Hippocampal formation (tissue), 2 donors: ENCODE data around the gene P3H4.
A peak's percentile ranks its signal among the peaks of the same experiment; 100 is the strongest.

Experiments used
- DNase-seq, 2 donors: peaks; one replicate each; lab custom pipeline; 2025; lab: John Stamatoyannopoulos, UW

Gene P3H4

DNA sequence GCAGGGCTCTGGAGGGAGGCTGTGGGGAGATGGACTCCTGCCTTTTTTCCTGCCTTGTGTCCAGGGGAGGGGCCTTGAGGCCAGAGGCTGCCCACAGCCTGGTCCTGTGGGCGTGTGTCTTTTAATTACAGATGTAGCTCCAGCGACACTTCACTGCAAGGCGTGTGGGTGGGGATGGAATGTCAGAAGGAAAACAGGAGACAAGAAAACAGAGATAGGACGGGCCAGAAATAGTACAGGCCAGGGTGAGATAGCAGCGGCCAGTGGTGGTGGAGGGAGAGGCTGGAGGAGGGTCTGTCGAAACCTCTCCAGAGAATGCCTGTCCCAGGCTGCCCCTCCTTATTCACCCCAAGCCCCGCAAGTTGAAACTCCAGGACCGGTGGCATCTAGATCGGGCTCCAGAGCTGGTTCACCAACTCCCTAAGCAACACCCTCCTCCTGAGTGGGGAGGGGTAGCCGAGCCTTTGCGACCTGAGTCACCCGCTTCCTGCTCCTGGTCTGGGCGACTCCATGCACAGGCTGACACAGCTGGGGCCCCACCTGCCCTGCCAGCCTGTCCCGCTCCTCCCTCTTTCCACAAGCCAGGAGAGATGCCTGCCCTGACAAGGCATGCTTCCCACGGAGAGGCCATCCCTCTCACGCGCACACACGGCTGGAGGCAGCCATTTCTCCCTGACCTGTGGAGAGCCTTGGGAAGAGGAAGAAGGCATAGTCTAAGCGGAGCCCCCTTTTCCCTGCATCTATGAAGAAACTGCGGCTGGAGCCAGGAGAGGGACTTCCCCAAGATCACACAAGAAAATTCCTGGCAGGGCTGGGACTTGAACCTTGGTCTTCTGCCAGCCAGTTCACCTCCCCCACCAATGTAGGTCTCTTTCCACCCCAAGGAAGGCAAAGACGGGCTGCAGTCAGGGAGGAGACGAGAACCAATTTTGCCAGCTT, 18.6 kb downstream of the P3H4 start:
- no peak for DNase-seq

DNA sequence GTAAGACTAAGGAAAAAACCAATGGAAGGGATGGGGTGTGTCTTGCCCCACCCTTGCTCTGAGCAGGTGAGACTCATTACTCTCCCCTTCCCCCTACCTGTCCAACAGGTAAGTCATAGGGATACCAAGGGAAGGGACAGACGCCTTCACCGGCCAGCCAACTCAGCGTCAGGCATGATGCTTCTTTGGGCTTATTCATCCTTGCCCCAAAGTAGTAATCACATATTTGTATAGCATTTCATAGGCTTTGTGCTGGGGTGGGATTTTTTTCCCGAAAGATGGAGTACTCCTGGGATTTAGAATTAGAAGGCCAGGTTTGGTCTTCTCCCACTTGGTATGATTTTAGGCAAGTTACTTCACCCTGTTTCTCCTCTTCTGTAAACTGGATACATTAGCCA, 24.7 kb downstream of the P3H4 start:
- no peak for DNase-seq

DNA sequence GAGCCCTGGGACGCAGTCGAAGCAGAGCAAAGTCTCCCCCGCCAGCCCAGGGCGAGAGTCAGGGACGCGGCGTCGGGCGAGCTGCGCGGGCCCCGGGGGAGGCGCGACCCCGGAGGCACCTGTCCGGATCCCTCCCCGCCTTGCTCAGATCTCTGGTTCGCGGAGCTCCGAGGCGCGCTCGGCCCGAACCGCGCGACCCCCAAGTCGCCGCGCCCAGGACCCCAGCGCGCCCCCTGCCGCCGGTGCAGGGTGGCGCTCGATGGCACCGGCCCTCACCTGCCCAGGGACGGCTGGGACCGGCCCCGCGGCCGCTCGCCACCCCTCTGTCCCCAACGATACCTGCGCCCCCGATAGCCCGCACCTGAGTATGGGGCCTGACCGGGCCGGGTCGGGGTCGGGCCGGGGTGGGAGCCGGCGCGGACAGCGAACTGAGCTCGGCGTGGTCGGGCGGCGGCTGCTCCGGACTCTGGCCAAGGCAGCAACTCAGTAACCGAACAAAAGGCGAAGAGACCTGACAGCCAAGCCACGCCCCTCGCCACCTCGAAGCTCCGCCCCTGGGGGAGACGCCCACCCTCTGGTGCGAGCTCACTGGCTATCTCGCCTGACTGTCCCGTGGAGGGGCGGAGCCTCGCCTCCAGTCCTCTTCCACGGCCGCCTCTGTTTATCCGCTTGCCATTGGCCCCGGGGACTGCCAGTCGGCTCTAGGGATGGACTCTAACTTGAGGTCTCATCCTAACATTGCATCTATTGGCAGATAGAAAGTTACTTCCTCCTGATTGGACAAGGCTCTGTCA, 25.3 kb downstream of the P3H4 start, which contains the start of gene JUP:
JUP (minus strand) TSS at position 485 of the 794 bp plus-strand sequence. CDS start 14,857 bp downstream, outside the sequence.
- DNase-seq: peak; percentile 99

DNA sequence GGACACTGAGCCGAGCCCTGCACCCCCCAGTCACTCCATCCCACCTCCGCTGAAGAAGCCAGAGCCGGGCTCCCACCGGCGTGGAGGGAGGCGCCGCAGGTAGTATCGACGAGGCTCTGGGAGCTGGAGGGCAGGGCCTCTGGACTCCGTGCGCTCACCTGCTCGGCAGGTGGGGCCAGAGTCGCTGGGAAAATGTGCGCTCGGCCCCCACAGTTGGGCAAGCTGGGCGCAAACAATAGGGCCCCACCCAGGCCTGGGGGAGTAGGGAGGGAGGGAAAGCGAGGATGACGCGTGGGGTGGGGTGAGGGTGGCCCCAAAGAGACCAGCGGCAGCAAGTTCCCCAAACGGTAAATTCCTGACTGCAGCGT, 25.9 kb downstream of the P3H4 start:
- no peak for DNase-seq

DNA sequence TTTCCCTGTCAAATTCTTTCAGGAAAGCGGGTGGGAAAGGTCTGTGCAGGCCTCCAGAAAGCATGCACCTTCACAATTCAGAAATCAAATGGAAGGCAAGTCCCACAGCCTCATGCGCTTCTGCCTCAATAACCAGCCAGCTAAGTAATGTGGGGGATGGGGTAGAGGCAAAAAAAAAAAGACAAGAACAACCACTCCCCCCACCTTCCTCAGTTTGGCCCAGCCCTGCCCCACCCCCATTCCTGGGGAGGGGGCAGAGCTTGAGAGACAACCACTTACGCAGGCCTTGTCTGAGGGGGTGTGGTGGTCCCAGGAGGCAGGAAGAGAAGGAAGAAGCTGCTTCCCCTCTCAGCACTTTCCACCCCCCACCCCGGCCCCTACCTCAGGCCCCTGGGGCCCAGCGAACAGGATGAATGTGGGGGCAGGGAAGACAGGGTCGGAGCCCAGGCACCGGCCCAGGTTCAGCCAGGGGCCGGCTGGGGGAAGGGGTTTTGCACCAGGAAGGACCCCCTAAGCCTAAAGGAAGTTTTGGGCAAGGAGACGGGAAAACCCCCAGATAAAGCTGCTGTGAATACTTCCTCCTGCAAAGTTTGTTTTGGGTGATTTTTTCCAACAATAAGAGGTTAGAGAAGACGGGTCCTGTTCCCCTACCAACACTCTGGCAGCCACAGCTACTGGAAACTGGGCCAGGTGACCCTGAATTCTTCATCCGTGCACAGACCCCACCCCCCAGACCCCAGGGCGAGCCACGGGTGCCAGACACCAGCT, 26.5 kb downstream of the P3H4 start:
- no peak for DNase-seq

DNA sequence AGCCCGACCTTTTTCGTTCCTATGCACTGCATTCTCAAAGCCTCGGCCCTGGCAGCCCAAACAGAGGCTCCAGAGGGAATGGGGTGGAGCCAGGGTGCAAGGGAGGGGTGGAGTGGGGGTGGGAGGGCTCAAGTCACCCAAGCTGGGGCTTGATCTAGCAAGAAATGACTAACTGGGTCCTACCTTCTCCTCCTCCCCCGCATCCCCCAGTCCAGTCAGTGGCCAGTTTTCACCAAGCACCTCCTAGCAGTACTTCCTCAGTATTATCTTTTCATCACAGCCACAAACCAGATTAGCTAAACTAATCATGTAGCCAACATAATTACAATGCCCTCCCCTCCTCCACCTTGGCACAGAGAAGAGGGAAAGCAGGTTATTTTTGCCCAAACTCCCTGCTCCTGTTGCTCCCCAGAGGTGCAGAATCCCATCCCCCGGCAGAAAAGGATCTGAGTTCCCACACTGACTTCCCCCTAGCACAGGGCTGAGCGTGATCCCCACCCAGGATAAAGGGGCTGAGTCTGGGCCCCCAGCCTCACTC, 27.5 kb downstream of the P3H4 start:
- no peak for DNase-seq

DNA sequence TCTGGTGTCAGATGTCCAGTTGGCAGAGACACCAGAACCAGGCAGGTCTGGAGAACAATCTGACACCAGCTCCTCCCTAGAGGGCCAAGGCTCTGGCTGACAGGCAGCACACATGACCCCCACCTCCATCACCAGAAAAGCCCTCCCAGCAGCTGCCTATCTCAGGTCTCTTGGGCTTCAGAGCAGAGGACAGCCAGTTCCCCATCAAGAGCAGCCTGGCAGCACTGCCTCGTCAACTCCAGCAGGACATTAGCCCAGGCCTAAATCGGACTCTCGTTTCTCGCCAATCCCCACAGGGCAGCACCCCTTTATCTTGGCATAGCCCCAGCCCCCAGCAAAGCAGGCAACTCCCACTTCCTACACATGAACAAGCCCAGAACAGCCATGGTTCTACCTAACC, 29.6 kb downstream of the P3H4 start:
- no peak for DNase-seq

DNA sequence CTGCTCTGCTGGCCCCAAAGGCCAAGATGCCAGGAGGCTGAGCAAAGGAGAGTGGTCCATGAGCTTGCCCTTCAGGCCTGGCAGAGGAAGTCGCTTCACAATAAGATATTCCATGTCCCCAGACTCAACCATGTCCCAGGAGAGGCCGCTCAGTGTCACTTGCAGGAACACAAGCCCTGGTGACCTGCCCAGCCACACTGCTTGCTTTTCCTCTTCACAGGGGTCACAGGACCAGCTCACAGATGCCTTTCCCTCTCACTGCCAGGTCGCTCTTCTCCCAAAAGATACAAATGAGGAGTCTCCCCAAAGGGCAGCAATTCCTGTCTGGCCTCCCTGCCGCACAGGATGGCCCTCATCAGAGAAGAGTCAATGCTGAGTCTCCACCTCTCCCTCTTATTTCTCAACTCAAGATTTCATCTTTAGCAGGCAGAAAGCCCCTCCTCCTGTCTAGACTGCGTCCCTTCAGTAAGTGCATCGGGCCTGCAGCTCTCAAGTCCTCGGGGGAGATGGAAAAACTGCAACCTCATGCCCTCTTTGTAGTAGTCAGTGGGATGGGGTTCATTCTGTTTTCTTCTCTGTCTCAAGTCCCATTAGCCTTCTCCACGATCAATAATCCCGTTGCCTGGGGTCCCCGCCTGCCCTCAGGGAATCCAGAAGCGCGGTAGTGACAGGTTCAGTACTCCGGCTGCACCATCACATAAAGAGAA, 30.2 kb downstream of the P3H4 start:
- no peak for DNase-seq

DNA sequence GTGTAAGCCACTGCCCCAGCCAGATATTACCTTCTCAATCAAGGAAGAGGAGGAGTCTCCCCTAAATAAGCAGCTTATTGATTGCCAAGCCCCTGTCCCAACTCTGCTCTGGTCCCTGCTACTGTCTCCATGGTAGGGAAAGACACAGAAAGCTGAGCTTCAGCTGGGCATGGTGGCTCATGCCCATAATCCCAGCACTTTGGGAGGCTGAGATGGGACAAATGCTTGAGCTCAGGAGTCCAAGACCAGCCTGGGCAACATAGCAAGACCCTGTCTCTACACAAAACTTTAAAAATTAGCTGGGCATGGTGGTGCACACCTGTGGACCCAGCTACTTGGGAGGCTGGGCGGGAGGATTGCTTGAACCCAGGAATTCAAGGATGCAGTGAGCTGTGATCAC, 31.8 kb downstream of the P3H4 start:
- DNase-seq: no peak

DNA sequence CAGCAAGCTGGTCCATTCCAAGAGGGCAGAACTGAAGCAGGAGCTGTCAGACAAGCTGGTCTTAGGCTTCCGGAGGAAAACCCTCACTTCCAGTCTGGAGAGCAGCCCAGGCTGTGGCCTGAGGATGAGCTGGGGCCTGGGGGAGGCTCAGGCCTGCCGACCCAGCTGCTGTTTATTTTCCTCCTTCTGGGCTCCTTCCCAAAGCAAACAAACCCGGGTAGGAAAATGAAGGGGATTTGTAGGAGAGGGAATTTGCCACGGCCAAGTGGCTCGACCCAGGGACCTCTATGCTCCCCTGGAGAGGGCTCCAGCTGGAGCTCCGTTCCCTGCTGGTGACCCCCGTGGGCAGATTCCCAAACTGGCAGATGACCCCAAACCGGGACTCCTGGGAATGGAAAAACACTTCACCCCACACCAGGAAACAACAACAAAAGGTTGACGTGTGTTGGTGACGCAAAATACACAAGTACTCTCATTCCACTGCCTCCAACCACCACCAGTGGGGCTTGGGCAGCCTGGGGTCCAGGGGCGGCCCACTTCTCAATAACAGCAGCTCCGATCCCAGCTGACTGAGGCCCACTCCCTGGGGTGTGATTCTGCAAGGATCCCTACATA, 34.1 kb downstream of the P3H4 start:
- peak; percentile 25 to 29 for DNase-seq

DNA sequence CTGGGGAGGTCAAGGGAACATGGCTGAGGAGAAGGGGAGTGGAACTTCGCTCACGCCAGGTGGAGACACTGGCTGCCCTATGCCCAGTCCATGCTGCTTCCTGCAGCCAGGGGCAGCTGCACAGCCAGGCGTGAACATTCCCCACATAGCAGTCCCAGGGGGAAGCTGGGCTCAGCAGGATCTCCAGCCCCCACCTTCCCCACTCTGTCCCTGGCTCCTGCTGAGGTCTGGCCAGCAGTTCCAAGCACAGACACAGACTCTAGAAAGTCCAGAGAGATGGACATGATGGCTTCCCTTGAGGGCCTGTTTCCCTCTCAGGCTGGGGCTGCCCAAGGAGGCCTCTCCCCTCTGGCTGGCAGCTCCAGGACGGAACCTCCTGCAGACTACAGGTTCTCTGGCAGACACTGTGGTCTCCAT, 34.6 kb downstream of the P3H4 start:
- no peak for DNase-seq

DNA sequence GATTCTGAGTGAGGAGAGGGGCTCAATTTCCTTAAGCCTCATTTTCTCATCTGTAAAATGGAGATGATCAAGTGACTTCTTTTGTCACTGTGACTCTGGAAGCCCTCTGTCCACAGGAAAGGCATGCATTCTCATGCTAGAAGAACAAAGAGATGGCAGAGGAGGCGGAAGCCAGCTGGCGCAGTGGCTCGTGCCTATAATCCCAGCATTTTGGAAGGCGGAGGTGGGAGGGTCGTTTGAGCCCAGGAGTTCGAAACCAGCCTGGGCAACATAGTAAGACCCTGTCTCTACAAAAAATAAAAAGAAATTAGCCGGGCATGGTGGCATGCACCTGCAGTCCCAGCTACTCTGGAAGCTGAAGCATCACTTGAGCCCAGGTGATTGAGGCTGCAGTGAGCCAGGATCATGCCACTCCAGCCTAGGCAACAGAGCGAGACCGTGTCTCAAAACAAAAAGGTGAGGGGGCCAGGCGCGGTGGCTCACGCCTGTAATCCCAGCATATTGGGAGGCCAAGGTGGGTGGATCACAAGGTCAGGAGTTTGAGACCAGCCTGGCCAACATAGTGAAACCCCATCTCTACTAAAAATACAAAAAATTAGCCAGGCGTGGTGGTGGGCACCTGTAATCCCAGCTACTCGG, 35.4 kb downstream of the P3H4 start:
- DNase-seq: peak in 1 of 2 donors; percentile 34

DNA sequence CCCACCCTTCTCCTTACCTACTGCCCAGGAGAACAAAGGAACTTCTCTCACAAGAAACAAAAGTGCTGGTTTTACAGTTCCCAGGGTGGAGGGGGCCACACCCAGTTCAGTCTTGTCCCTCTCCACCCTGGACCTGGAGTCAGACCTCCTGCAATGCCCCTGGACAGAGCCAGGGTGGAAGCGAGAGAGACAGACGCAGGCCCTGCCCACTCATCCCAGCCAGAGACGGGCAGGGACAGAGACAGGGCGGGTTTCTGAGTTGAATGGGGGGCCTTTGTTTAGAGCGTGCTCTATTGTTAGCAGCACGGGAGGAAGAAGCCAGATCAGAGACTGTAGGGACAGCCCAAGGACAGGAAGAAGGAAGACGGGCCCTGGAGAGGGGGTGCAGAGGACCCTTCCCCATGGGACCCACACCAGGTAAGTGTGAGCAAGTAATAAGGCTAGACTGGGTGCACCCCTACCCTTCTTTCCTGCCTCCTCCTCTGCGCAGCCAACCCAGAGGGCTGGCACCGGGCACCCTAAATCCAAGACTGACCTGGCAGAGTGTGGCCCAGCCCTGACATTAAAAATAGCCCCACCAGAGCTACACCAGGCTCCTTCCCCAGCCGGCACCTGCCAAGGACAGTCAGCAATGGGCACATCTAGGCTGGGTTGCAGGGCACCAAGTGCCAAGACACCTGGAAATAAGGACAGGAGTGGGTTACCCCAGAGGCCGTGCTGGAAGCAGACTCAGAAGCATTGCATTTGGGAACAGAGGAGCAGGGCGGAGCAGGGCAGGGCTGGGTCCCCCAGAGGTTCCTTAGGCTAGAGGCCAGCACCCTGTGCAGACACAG, 36.1 kb downstream of the P3H4 start:
- peak; percentile 67 to 73 for DNase-seq

DNA sequence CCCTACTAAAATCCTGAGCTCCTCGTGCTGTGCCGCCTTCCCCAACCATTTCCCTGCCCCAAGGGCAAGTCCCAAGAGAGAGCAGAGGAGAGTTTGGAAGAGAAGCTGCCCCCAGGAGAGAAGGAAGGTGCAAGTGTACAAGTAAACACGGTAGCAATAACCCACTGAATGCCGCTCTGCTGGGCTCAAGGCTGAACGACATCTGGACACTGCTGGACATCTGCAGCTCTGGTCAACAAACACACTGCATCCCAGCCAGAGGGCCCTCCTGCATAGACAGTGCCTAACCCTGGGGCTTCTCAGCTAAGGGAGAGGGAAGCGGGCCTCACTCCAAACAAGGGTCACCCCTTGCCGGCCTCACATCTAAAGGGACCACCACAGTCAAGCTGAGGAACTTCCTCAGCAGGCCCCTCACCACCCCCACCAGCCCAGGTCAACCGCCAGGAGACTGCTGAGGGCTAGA, 38.0 kb downstream of the P3H4 start:
- no peak for DNase-seq

DNA sequence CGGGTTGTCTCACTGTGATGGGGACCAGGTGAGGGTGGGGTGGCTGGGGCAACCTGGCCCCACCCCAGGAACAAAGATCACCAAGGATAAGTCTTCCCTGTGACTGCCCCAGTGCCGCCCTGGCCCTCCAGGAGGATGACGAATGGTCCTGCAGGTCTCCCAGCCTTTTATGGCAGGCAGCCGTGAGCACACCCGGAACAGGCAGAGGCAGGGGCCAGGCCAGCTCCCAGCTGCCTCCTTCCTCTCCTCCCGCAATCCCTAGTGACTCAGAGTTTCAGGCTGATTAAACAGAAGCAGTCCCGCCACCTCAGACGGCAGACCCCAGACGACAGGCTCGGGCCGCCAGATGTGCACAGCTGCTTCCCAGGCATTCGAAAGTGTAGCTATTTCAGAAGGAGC, 38.6 kb downstream of the P3H4 start:
- no peak for DNase-seq

DNA sequence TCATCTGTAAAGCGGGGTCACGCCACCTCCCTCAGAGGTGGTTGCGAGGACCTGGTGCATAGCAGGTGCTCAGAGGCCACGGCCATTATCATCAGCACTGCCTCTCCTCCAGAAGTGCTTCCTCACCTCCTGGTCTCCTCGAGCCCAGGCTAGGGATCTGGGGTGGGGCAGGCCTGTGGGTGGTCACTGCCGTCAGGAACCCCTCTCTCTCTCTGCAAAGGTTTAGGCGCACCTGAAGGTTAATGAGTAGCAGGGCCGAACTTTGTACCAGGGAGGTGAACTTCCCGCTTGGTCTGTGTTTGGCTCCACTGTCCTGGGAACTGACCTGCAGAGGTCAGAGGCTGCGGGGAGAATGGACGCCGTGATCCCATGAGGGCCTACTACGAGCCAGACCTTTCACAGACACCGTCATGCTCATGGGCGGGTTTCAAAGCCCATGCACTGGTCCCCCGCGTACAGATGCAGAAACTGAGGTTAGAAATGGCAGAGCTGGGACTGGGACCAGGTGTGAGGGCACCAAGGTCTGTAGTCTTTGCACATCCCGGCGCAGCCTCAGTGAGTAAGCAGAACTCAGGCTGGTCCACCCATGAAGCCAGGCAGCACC, 39.1 kb downstream of the P3H4 start:
- no peak for DNase-seq

DNA sequence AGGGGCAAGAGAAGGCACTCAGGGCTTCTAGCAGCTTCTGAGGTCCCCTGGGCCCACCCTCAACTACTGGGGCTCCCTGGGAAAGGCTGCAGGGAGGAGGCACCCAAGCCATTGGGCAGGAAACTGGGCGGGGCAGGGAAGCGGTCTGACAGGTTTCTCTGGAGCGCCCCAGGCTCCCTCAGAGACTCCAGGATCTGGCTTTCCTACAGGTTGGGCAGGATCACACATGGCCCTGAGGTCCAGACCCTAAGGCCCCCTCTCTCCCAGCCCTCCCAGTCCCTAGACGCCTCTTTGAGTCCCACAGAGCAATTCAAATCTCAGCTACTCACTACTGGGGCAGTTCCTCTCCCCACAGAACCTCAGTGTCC, 39.5 kb downstream of the P3H4 start:
- DNase-seq: no peak

DNA sequence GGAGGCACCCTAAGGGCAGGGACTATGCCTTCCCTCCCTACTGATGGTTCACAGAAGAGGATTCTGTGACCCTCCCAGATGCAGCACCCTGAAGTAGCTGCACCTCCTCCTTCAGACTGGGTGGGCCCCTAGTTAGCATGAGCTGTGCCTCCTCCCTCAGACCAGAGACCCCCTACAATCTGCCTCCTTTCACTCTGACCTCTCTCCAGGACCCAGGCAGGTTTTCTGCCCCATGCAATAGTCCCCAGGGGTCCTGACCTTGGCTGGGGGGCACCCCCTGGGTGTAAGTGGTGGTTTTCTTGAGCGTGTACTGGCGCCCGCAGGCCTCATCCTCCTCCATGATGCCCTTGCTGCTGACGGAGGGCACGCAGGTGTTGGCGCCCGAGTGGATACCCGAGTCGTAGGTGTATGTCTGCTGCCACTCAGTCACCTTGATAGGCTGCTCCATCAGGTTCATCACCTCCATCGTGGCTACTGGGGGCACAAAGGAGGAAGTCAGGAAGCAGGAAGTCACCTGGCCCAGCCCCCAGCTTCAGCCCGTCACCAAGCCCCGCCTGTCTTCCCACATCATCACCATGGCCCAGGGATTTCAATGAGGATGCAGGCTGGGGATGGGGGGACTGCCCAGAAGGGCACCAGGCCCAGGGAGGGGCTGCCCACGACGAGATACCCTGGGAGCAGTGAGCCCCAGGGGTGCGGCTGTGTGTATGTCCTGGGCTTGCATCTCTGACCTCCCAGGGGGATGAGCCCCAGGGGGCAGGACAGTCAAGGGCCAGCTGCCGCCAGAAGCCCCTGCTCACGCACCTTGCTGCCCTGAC, 40.2 kb downstream of the P3H4 start:
- DNase-seq: no peak
